ENCODE results near the gene SHLD3. TPM values are rescaled to one million over a fixed set of nuclear protein-coding genes. Genes with fewer than 3 reads are reported as not detected.

Gene SHLD3
- total RNA-seq, 1 experiment from 2014 or later: 3.3 TPM

DNA sequence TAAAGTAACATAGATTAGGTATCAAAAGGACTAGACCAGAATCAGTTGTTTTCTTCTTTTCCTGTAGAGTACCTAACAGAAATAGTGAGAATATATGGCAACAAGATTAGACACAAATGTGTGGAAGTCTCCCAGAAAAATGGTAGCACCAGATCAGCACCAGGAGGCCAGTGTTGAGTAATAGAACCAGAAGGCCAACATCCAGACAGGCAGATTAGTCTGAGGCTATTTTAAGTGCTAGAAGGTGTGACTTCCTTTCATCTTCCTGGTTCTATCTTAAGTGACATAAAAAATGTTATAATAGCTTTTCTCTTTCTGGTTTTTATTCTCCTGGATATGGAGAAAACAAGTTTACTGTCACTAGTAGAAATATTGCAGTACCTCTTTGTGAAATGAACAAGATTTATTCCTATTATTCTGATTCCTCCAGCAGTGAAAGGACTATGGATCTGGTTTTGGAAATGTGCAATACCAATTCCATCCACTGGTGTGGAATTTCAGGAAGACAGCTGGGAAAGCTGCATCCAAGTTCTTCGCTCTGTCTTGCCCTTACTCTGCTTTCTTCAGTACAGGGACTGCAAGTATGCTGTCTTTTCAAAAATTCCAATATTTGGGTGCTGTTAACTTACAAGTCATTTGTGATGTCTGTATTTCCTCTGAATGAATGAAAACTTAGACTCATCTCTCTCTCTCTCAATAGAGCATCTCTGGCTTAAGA, 39.1 kb downstream of the SHLD3 start:
- Histone ChIP-seq H2AFZ (no peak overlapping the region), H3K27ac (no peak overlapping the region), H3K27me3 (ENCODE audit: insufficient read depth, low read depth) (no peaks in the 10 kb centered on the region), H3K4me3 (no peak overlapping the region), H3F3A (ENCODE audit: insufficient read depth, low read depth) (peaks cover 6% of the 10 kb centered on the region), H3K9me3 (ENCODE audit: insufficient read depth, low read depth) (no peaks in the 10 kb centered on the region), H3K4me1 (replicated peaks; ENCODE audit: insufficient read depth) (no peaks in the 10 kb centered on the region), H3K4me2 (no peak overlapping the region), H4K20me1 (ENCODE audit: insufficient read depth) (no peaks in the 10 kb centered on the region), H3K36me3 (ENCODE audit: low read depth) (no peaks in the 10 kb centered on the region), H3K79me2 (ENCODE audit: low read depth) (no peaks in the 10 kb centered on the region), H3K9me2 (ENCODE audit: insufficient read depth) (no peaks in the 10 kb centered on the region)
- intact Hi-C loops (cut with micrococcal nuclease; ENCODE audit: unreplicated experiment): no loop called here
- POLR2A ChIA-PET (ENCODE audit: unreplicated experiment): no interaction called here
- BruUV-seq (replicated peaks): no TSS peak
- CTCF ChIA-PET: no interaction called here
- no peak for TF ChIP-seq EZH2 (IDR thresholded peaks at IDR 0.05; ENCODE audit: low read depth)
- TF ChIP-seq, protein P1, sequence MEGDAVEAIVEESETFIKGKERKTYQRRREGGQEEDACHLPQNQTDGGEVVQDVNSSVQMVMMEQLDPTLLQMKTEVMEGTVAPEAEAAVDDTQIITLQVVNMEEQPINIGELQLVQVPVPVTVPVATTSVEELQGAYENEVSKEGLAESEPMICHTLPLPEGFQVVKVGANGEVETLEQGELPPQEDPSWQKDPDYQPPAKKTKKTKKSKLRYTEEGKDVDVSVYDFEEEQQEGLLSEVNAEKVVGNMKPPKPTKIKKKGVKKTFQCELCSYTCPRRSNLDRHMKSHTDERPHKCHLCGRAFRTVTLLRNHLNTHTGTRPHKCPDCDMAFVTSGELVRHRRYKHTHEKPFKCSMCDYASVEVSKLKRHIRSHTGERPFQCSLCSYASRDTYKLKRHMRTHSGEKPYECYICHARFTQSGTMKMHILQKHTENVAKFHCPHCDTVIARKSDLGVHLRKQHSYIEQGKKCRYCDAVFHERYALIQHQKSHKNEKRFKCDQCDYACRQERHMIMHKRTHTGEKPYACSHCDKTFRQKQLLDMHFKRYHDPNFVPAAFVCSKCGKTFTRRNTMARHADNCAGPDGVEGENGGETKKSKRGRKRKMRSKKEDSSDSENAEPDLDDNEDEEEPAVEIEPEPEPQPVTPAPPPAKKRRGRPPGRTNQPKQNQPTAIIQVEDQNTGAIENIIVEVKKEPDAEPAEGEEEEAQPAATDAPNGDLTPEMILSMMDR (conservative IDR thresholded peaks at IDR 0.05): peak; percentile 59
- DNase-seq: no peak

DNA sequence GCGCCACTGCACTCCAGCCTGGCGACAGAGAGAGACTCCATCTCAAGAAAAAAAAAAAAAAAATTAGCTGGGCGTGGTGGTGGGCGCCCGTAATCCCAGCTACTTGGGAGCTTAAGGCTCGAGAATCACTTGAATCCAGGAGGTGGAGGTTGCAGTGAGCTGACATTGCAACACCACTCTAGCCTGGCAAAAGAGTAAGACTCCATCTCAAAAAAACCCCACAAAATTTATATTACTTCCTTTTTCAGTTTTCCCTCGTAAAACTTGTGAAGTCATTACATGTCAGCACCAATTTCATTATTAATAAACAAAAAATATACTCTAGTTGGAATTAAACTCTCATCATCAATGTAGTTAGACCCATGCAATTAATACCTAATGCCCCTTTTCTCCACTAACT, 43.9 kb downstream of the SHLD3 start:
- no peak for DNase-seq
- no peaks in the 10 kb centered on the region for H3K9me3 ChIP-seq (ENCODE audit: insufficient read depth, low read depth)
- intact Hi-C loops (cut with micrococcal nuclease; ENCODE audit: unreplicated experiment): no loop called here
- no peaks in the 10 kb centered on the region for H4K20me1 ChIP-seq (ENCODE audit: insufficient read depth)
- H3K4me2 ChIP-seq: no peak overlapping the region
- 0 out of 2 replicates have a peak, but pooled peaks cover 5% of the 10 kb centered on the region for H3K4me1 ChIP-seq (replicated peaks; ENCODE audit: insufficient read depth)
- no peaks in the 10 kb centered on the region for H3K79me2 ChIP-seq (ENCODE audit: low read depth)
- no peaks in the 10 kb centered on the region for H3K9me2 ChIP-seq (ENCODE audit: insufficient read depth)
- no peak for TF ChIP-seq EZH2 (IDR thresholded peaks at IDR 0.05; ENCODE audit: low read depth)
- TF ChIP-seq, protein P1 (conservative IDR thresholded peaks at IDR 0.05): no peak
- H3K4me3 ChIP-seq: no peak overlapping the region
- H2AFZ ChIP-seq: no peak overlapping the region
- ChIA-PET POLR2A (ENCODE audit: unreplicated experiment) (no interaction called here), CTCF (no interaction called here)
- H3K27me3 ChIP-seq (ENCODE audit: insufficient read depth, low read depth): no peaks in the 10 kb centered on the region
- no peak overlapping the region for H3K27ac ChIP-seq
- H3F3A ChIP-seq (ENCODE audit: insufficient read depth, low read depth): no peaks in the 10 kb centered on the region; the same call in 1 of the 2 replicates
- H3K36me3 ChIP-seq (ENCODE audit: low read depth): no peaks in the 10 kb centered on the region
- BruUV-seq (replicated peaks): no TSS peak

DNA sequence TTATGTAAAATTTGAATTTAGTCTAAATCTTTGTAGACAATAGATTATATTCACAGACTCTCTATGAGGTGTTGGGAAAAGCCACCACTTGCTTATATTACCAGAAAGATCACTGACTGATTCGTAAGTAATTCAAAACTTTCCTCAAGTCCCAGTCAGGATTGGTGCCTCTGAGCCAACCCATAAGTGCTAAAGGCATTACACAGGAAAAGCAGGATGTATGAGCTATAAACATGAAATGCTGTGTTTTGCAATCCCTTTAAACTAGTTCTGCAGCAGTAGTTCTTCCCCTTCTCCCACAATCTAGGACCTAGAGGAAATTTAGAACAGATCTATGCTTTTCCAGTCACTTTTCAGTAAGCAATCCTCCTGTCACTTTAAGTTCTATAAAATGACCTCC, 48.0 kb downstream of the SHLD3 start:
- Histone ChIP-seq H3K27ac (no peak overlapping the region), H3F3A (ENCODE audit: insufficient read depth, low read depth) (no peaks in the 10 kb centered on the region), H3K27me3 (ENCODE audit: insufficient read depth, low read depth) (no peaks in the 10 kb centered on the region), H3K4me2 (no peak overlapping the region), H3K9me2 (ENCODE audit: insufficient read depth) (no peaks in the 10 kb centered on the region), H3K9me3 (ENCODE audit: insufficient read depth, low read depth) (no peaks in the 10 kb centered on the region), H3K4me3 (no peak overlapping the region), H3K36me3 (ENCODE audit: low read depth) (no peaks in the 10 kb centered on the region), H3K4me1 (replicated peaks; ENCODE audit: insufficient read depth) (0 out of 2 replicates have a peak, but pooled peaks cover 5% of the 10 kb centered on the region), H4K20me1 (ENCODE audit: insufficient read depth) (no peaks in the 10 kb centered on the region), H2AFZ (no peak overlapping the region), H3K79me2 (ENCODE audit: low read depth) (no peaks in the 10 kb centered on the region)
- DNase-seq: peak in 1 of 2 experiments; percentile 59
- intact Hi-C loops (cut with micrococcal nuclease; ENCODE audit: unreplicated experiment): no loop called here
- no peak for TF ChIP-seq EZH2 (IDR thresholded peaks at IDR 0.05; ENCODE audit: low read depth)
- TF ChIP-seq, protein P1 (conservative IDR thresholded peaks at IDR 0.05): no peak
- POLR2A ChIA-PET (ENCODE audit: unreplicated experiment): no interaction called here
- CTCF ChIA-PET: no interaction called here
- BruUV-seq (replicated peaks): no TSS peak

Data from PC-9 (cell line).